Activated CD8-positive, alpha-beta memory T cell treated with anti-CD3 and anti-CD28 coated beads, Interleukin-2, amount 50 U/mL, for 4 hours (primary cell): ENCODE data around the gene MFN1.

Experiments used
- DNase-seq: peaks from one replicate; pipeline ENCODE4 v3.0.0-alpha.2; 2020

Gene MFN1

DNA sequence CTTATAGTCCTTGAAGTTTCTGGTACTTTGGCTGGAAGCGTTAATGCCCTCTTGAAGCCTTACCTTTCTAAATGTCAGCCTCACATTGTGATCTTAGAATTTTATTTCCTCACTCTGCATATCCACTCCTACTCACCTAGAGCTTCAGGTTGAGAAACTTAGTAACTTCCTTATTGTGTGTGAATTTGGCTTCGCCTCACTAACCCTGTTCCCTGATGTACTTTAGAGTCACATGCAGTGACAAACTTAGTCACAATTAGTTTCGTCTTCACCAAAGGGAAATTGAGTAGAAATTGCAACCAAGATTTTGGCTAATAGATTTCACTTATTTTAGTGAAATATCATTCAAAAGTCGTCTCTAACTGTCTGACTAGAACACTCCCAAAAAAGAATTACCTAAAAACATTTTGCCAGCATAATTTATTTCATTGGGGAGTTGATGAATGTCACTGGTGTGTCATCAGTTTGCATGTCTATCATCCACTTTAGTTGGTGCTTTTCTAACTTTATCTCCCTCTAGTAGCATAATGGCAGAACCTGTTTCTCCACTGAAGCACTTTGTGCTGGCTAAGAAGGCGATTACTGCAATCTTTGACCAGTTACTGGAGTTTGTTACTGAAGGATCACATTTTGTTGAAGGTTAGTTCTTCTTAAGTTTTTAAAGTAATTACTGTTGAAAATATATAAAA, 960 bp downstream of the MFN1 start:
- no peak for DNase-seq

DNA sequence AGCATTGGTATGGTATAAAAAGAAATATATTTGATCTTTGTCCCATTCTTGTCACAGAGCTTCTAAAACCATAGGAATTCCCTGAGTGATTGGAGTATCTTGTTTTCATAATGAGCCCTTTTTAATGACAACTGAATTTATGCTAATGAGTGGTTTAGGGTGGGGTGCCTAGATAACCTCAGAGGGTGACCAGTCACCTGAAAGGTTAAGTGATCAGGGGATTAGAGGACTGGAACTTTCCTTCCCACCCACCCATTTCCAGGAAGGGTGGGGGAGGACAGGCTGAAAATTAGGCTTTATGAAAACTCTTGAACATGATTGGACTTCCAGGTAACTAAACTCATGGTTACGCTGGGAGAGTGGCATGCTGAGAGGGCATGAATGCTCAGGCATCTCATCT, 8.5 kb downstream of the MFN1 start:
- no peak for DNase-seq

DNA sequence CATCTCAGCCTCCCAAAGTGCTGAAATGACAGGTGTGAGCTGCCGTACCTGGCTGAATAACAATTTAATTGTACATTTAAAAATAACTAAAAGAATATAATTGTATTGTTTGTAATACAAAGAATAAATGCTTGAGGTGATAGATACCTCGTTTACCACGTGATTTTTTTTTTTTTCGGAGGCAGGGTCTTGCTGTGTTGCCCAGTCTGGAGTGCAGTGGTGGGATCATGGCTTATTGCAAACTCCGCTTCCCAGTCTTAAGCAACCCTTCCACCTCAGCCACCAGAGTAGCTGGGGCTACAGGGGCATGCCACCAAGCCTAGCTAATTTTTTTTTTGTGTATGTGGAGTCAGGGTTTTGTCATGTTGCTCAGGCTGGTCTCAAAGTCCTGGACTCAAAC, 15.8 kb downstream of the MFN1 start:
- no peak for DNase-seq

DNA sequence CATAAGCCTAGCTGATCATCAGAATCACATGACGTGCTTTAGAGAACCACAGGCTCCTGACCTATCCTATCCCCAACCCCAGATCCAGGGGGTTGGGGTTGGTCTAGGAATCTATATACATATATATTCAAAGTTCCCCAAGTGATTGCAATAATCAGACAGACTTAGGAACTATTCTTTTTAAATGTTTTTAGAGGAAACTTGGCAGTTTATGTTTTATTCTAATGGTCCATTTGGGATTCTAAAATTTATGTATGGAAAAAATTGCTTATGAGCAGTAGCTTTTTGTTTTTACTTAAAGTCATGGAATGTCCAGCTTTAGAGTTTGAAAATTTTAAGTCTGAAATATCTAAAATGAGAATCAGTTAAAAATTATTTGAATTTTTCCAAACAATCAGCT, 22.1 kb downstream of the MFN1 start:
- DNase-seq = no peak

DNA sequence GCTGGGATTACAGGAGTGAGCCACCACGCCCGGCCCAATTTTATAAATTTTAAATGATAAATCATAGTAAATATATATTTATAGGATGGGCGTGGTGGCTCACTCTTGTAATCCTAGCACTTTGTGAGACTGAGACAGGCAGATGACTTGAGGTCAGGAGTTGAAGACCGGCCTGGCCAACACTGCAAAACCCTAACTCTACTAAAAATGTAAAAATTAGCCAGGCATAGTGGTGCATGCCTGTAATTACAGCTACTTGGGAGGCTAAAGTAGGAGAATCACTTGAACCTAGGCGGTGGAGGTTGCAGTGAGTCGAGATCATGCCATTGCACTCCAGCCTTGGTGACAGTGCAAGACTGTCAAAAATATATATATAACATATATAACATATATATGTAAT, 26.4 kb downstream of the MFN1 start:
- DNase-seq = no peak

DNA sequence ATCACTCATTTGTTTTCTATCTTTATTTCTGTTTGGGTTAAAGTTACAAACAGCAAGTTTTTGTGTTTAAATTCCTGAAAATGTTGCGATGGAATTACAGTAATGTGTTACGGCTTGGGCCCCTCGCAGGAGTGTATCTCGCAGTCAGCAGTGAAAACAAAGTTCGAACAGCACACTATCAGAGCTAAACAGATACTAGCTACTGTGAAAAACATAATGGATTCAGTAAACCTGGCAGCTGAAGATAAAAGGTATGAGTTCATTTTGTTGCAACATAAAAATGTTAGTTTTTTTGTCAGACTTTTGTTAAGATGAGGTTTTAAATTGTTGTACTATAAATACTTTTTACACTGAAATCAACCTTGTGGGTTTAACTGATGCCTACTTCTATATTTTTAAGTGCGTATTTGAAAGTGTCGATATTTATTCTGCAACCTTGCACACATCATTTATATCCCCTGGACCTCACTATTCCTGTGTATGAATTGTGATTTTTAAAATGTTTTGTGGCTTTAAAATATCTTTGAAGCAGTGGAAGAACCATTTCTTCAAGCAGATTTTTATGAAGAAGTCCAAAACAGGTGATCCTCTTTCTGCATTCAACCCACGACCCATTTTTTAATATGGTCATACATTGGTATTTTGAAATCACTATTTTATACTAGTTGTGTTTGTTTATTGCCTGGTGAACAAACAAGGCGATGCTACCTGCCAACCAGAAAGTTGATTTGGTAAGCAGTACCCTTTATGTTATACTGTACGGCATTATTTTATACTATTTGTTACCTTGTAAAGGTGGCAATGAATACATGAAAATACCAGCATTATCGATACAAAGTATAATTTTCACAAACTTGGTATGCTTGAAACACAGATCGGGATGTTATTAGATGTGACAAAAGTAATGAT, 27.8 kb downstream of the MFN1 start:
- no peak for DNase-seq

DNA sequence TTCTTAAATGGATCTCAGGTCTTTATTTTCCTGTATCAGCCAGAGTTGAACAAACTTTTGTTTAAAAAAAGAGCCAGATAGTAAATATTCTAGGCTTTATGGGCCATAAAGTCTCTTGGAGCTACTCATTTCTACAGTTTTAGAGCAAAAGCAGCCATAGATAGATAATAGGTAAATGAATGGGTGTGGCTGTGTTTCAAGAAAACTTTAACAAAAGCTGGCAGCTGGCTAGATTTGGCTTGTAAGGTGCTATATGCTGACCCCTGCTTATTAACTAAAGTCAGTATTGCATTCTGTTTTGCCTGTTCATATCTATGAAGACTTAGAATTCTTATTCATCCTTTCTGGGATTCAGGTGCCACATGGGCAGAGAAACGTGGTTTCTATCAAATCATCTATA, 29.0 kb downstream of the MFN1 start:
- no peak for DNase-seq

DNA sequence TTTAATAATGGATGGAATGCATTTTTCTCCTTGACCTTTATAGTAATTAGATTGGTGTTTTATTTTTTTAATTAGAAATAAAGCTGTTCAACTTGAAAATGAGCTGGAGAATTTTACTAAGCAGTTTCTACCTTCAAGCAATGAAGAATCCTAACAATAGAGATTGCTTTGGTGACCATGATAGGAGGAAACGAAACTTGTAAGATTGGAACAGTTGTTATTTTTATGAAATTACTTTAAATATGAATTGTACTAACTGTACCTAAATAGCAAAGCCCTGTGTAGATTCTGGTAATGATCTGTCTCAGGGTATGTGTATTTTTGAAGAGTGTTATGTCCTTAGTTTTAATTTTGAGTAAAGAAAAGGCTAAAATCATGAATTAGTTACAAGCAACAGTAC, 44.4 kb downstream of the MFN1 start:
- no peak for DNase-seq

DNA sequence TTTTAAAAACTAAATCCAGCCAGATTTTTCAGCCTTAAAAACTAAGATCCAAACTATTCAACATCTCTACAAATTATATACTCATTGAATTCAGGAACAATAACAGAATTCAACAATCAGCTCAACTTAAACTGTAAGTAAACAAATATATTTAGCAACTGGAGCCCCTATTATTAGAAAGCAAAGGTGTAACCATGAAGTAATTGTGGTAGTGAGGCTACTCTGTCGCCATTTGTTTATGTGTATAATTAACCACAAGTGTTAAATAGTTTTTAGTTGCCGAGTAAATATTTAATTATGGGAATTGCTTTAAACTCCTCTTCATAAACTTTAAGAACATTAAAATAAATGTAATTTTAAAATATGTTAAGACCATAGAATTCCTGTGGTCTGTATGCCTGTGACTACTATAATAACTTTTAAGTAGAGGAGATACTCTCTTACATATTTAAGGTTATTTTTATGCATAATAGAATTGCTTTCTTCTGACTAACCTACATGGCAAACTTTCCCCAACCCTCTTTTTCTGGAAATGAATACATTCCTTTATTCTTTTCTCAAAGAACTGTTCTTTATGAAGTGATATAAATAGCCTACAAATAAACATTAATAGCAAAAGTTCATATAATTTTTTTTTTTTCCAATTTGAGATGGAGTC, 51.2 kb downstream of the MFN1 start:
- DNase-seq = no peak

DNA sequence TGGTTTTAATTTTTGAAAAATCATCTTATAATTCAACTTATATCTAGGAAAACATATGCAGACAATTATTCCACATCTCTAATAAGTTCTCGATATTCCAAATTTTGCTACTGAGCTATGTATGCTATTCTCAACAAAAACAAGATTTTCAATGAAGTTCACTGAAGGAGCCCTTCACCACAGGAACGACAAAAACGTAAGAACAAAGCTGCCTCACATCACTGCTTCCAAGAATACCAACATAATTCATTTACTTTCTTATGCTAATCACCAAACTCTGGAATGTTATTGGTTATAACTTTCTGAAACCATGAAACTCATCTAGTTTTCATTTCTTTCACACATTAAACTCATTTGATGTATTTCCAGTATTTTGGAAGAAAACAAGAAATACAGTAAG, 54.1 kb downstream of the MFN1 start:
- no peak for DNase-seq

DNA sequence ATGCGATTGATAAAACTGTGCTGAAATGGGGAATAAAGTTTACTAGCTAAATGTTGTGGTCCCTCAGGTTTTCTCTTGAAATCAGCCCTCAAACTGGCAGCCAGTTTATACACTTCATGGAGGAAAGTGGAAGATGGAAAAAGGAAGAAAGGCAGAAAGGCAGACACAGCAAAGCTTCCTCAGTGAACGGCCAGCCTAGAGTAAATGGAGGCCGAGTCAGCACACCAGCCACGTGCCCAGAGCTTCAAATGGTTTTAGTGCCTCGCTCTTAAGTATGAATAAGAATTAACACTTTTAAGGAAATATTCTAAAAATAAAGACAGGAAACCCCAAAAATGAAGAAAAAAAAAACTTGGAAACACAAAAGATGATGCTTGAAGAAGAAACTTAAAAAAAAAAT, 55.5 kb downstream of the MFN1 start:
- no peak for DNase-seq

DNA sequence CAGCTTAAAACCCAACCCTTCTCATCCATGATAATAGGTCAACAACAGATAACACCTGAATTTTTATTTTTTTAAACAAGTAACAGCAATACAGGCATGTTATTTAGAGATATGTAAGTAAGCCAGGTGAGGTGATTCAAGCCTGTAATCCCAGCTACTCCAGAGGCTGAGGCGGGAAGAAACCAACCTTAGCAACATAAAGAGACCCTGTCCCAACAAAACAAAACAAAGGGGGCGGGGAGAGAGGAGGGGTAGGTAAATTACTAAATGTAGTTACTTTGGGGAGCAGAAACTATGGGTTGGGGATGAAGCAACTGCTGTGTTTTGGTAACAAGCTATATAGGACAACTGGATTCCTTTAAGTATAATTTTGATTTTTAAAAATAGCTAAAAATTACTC, 56.8 kb downstream of the MFN1 start:
- no peak for DNase-seq

DNA sequence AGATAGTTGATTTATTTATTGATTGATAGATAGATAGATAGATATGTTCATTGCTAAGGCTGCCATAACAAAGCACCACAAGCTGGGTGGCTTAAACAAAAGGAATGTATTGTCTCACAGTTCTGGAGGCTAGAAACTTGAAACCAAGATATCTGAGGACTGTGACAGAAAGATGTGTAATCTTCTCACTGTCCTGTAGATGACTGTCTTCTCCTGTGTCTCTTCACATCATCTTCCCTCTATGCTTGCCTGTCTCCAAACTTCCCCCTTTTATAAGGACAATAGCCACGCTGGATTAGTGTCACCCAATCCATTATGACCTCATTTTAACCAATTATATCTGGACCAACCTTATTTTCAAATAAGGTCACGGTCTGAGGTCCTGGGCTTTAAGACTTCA, 62.8 kb downstream of the MFN1 start:
- no peak for DNase-seq

DNA sequence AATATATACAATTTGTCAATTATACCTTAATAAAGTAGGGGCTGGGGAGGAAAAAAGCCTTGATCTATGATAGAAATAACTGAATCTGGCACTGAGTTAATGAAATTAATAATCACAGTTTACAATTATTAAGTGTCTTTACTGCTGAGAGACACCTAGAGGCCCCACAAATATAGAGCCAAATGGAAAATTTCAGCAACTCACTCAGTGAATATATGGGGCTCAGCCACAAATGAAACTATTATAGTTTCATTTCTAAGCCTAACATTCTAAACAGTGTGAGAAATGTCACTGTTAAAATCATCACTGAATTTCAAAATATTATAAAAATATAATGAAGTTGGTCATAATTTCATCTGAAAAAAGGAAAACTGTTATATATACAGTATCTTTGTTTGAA, 63.5 kb downstream of the MFN1 start:
- no peak for DNase-seq

DNA sequence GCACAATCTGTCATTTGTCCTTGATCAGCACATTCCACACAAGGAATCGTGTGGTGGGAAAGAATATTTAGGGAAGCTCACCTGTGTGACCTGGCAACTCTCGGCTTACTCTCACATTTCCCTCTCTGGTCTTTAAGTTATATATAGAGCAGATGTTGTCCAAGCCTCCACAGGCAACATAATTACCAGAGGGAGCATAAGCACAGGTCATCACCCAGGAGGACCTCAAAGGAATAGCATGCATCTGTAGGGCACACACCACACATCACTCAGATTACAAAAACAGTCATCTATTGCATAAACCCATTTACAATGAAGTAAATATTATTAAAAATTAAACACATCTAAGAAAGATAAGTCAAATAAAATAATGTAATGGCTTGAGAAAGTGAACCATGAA, 67.3 kb downstream of the MFN1 start:
- no peak for DNase-seq

DNA sequence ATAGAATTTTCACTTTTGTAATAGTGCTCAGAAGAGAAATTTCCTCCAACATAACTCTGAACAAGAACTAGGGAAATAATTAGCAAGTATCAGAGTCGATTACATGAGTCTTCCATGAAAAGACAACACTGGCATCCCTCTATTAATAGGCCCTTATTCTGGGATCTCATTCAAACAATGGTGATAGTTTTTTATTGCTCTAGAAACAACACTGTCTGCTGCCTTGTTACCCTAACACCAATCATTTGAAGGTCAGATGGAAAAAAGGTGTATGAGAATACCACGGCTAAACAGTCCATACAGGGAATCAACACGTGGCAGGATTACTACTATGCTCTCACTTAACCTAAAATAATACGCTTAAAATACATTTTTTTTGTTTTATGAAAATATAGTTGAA, 67.9 kb downstream of the MFN1 start:
- DNase-seq = no peak

DNA sequence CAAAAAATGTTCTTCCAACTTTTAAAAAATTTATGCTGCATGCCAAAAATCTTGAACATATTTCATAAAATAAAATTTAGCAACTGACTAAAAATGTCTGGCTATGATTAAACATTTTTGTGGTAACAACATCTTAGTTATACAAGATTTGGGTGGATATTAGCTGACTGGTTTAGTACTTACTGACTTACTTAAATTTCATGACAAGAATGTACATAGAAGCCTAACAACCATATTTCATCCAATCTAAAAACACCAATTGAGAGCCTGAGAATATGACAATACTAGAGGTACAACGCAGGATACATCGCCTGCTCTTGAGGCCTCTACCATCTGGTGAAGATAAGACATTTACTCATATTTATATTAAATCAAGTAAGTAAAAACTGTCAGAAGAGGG, 69.2 kb downstream of the MFN1 start:
- DNase-seq = no peak

DNA sequence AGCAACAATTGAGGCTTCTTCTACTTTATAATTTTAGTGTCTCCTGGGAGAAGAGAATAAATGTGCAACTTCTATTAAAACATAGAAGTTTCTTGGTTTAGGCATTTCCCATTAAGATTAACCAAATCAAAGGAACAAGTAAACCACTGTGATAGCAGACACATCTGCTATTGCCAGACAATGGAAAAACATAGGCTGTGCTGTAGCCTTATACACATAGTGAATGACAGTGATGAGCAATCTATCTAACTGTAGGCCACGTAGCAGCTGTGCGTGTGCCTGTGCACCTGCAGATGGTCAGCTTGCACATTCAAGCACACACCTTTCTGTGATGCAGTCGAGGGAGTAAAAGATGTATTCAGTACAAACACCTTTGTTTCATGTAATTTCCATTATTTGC, 71.1 kb downstream of the MFN1 start:
- DNase-seq = no peak

DNA sequence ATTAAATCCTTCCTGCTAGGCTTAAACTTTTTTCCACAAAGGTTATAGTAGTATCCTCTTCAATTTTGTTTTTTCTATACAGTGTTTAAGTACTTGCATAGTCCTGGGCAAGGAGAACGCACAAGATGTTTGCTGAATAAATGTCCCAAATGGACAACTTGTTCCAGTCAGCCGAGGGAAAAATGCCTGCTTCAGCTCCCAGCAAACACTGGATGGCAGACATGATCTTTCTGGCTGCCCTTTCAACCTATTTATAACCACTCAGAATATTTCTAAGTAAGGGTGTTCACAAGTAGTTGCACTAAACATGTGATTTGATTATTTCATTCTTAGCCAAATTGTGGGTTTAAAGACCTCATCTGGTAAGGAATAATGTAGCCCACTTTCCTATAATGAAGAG, 74.0 kb downstream of the MFN1 start:
- no peak for DNase-seq

DNA sequence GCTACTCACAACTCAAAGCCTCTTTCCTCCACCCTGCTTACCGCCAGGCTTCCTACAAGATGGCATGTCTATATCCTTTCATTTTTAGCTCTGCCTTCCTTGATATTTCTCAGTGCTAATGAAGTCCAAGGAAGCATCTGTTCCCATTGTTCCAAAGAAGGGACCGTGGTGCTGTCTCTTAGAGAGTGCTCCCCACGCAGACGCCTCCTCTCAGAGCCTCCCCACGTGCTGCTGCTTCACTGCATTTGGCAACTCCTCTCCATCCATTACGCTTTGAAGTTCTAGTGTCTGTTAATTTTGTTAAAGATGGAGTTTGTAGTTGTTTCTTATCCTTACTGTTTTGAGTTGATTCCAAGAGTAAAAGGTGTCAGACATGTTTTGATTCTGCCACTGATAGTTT, 77.6 kb downstream of the MFN1 start:
- no peak for DNase-seq

DNA sequence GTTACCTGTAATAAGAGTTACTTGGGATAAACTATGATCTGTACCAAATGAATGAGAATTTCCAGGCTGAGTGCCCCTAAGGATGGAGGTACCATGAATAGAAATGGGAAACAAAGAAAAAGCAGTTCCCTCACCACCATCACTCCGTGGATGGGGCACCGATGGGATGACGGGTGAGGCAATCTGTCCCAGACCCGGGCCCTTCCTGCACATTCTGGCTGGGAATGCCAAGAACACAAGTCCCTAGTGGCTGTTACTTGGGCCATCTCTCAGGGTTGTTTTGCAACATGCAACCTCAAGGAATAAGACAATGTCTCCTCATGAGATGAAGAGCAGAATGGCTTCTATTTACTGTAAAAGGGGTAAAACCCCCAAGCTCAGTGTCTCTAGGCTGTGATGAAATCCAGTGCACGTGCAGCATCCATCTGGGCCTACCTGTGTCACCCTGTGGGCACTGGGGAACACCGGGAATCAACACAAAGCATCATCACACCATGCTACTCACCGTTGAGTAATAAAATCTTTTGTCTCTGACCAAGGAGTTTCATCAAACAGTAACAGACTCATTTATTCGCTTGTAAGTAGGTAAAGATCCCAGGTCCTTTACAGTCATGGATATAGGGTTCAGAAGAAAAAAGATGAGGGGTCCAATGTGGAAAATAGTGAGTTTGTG, 81.5 kb downstream of the MFN1 start:
- DNase-seq = no peak

DNA sequence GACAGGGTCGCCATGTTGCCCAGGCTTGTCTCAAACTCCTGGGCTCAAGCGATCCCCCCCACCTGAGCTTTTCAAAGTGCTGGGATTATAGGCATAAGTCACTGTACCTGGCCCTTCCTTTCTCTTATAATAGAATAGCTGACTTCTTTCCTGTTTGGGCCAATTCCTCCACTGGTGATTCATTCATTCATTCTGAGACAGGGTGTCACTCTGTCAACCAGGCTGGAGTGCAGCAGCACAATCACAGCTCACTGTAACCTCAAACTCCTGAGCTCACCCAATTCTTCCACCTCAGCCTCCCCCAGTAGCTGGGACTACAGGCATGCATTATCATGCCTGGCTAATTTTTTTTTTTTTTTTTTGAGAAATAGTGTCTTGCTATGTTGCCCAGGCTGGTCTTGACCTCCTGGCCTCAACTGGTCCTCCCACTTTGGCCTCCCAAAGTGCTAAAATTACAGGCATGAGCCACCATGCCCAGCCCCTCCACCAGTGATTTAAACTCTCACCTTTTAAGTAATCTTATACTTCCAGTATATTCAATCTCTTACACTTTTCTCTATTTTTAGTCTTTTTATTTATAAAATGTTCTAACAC, 82.9 kb downstream of the MFN1 start:
- no peak for DNase-seq

DNA sequence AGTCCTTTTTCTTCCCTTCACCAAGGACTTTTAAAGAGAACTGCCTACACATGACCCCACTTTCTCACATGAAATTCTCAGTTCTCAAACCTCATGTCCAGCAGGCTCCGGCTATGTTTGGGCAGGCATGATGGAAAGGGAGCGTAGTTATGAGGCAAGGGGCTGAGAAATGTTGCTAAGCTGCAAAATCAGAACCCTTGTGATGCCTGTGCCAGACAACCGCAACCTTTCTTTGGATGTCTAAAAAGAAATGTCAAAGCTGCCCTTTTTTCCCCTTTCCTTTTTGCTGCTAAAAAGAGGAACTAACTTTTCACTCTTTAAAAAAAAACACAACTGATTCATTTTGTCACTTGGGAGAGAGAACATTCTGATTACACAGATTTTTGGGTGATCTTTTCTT, 84.5 kb downstream of the MFN1 start:
- DNase-seq = no peak
